Body of pancreas (tissue), 4 donors: ENCODE measurements around the gene AVPR2.

ENCODE experiments used
- CTCF ChIP-seq, 7 experiments: fragments of 450-650 bp in 4 of 7; fragments of 200-600 bp in 3 of 7; sonication (generic) in 3 of 7; IDR thresholded peaks; one replicate each; pipeline ENCODE4 v1.5.1; 2016 to 2019; ENCODE audit warnings: antibody characterized with exemption in 7 of 7
- POLR2A ChIP-seq, 3 donors: fragments of 450-650 bp; IDR thresholded peaks; one replicate each; pipeline ENCODE4 v1.6.1; 2016; ENCODE audit warnings: antibody characterized with exemption in 3 of 3, mild to moderate bottlenecking in 2 of 3

DNA sequence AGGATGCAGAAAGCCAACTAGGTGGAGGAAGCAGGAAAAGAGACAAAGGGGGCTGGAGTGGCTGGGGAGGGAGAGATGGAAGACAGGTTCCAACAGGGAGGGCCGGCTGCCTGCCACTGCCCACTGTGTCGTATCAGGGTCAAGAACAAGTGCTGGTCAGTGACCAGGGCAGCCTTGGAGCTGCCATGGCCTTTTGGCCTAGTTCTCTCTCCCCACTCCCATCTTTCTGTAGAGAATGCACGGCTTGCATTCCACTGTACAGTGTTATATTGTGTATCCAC lies 30.4 kb upstream of the AVPR2 start:
- TF ChIP-seq CTCF (IDR thresholded peaks at IDR 0.05) (no peak), POLR2A (IDR thresholded peaks at IDR 0.05) (no peak)
